PC-3 (cell line): ENCODE results near the gene MRPS7.

ENCODE experiments used
- EZH2 ChIP-seq: fragments of 300-600 bp; sonication (generic); IDR thresholded peaks from one replicate; pipeline ENCODE4 v1.6.1; 2017; ENCODE audit warnings: antibody characterized with exemption, mild to moderate bottlenecking, low read length; ENCODE audit not compliant: unreplicated experiment
- TF ChIP-seq, protein P1 (sequence below): fragments of 300-600 bp; sonication (generic); conservative IDR thresholded peaks from 2 replicates; pipeline ENCODE4 v1.5.1; 2017; ENCODE audit warnings: antibody characterized with exemption, low read depth, mild to moderate bottlenecking, low read length

DNA sequence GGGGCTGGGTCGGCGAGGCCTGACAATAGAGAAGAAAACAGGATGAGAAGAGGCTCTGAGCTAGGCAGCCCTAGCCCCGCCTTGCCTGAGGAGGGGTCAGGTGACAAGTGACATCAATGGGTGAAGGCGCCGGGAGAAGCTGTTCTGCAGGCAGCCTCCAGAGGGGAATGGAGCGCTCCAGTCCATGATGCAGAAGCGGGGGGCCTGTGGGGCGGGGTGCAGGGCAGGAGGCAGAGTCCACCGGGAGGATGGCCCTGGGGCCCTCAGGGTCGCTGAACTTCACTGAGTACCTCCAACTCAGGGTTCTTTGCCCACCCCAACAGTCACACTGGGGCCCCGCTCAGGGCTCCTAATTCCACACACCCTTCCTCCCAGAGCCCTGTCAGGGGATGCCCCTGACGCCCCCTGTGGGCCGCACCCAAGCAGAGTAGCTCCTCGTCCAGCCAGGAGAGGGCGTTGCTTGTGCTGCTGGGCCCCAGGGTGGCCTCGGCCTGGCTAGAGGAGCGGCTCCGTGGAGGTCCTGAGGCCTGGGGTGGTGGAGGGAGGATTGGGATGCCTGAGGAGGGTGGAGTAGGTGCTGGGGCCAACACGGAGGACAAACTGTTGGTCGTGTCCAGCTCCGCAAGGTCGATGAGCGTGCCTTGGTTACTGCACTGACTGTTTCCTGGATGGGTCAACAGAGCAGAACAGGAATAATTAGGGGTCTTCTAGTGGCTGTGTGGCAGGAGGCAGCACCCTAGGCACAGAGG lies 21.1 kb upstream of the MRPS7 start:
- TF ChIP-seq EZH2: no peak
- TF ChIP-seq, protein P1, sequence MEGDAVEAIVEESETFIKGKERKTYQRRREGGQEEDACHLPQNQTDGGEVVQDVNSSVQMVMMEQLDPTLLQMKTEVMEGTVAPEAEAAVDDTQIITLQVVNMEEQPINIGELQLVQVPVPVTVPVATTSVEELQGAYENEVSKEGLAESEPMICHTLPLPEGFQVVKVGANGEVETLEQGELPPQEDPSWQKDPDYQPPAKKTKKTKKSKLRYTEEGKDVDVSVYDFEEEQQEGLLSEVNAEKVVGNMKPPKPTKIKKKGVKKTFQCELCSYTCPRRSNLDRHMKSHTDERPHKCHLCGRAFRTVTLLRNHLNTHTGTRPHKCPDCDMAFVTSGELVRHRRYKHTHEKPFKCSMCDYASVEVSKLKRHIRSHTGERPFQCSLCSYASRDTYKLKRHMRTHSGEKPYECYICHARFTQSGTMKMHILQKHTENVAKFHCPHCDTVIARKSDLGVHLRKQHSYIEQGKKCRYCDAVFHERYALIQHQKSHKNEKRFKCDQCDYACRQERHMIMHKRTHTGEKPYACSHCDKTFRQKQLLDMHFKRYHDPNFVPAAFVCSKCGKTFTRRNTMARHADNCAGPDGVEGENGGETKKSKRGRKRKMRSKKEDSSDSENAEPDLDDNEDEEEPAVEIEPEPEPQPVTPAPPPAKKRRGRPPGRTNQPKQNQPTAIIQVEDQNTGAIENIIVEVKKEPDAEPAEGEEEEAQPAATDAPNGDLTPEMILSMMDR: peak; percentile 98
